Breast epithelium (tissue), 3 donors: Measurements from ENCODE around the gene ZNF76.

Experiments
- CTCF ChIP-seq, 3 donors: fragments of 450-650 bp; IDR thresholded peaks; one replicate each; pipeline ENCODE4 v1.5.1; 2016 to 2017; ENCODE audit warnings: antibody characterized with exemption in 3 of 3, mild to moderate bottlenecking in 3 of 3, moderate library complexity in 3 of 3
- POLR2A ChIP-seq: fragments of 450-650 bp; IDR thresholded peaks from one replicate; pipeline ENCODE4 v1.6.1; 2016; ENCODE audit warnings: antibody characterized with exemption, mild to moderate bottlenecking, moderate library complexity
- POLR2AphosphoS5 ChIP-seq, 3 donors: sonication (generic); formaldehyde crosslinking; IDR thresholded peaks; one replicate each; pipeline ENCODE4 v1.6.1; 2017; ENCODE audit warnings: antibody characterized with exemption in 3 of 3

GRCh38 chr6:35214869-35215664, 44.5 kb upstream of the ZNF76 start:
- no peak for TF ChIP-seq CTCF (IDR thresholded peaks at IDR 0.05)
- TF ChIP-seq POLR2A, result no peak
- no peak for TF ChIP-seq POLR2AphosphoS5 (IDR thresholded peaks at IDR 0.05)
